ENCODE results near the gene REEP2. TPM values are rescaled to one million over a fixed set of nuclear protein-coding genes. Genes with fewer than 3 reads are reported as not detected.

Gene REEP2
- polyA plus RNA-seq, 1 donor from 2014 or later: 146 TPM

- peaks cover 20% of the 10 kb centered on the region for H3K79me2 ChIP-seq (replicated peaks; ENCODE audit: insufficient read depth, low read length)
- TF ChIP-seq EP300 (conservative IDR thresholded peaks at IDR 0.05; ENCODE audit: poor library complexity, severe bottlenecking) (no peak), REST (IDR thresholded peaks at IDR 0.05; ENCODE audit: borderline replicate concordance) (no peak), TAF1 (IDR thresholded peaks at IDR 0.05; ENCODE audit: low read depth) (no peak), CTCF (IDR thresholded peaks at IDR 0.05; ENCODE audit: poor library complexity, severe bottlenecking) (no peak), SMC3 (conservative IDR thresholded peaks at IDR 0.05; ENCODE audit: poor library complexity) (no peak), EZH2 (IDR thresholded peaks at IDR 0.05; ENCODE audit: borderline replicate concordance, insufficient read depth, low read length, poor library complexity, severe bottlenecking) (no peak)
- H4K20me1 ChIP-seq (ENCODE audit: insufficient read depth): no peaks in the 10 kb centered on the region
- H3F3A ChIP-seq (ENCODE audit: insufficient read depth, low read length, poor library complexity, severe bottlenecking): no peaks in the 10 kb centered on the region
- H3K9me3 ChIP-seq (ENCODE audit: low read length): no peaks in the 10 kb centered on the region
- H3K27ac ChIP-seq (ENCODE audit: low read length): no peak overlapping the region
- no peaks in the 10 kb centered on the region for H3K36me3 ChIP-seq (ENCODE audit: insufficient read depth, low read length)
- H3K4me3 ChIP-seq (ENCODE audit: low read length): peak overlapping the region; percentile 97
- no peak overlapping the region for H2AFZ ChIP-seq (ENCODE audit: low read depth, low read length)
- H3K9ac ChIP-seq (ENCODE audit: low read length): no peak overlapping the region
- H3K9me2 ChIP-seq (ENCODE audit: insufficient read depth, low read length): no peaks in the 10 kb centered on the region
- no peaks in the 10 kb centered on the region for H3K27me3 ChIP-seq (ENCODE audit: insufficient read depth, low read depth, low read length)
- no peak overlapping the region for H3K4me2 ChIP-seq (ENCODE audit: low read length)
These were observed 2.4 kb downstream of the REEP2 start for GRCh38 chr5:138441221-138441620.

- Histone ChIP-seq H3K9ac (ENCODE audit: low read length) (no peak overlapping the region), H3K27me3 (ENCODE audit: insufficient read depth, low read depth, low read length) (no peaks in the 10 kb centered on the region), H3K79me2 (replicated peaks; ENCODE audit: insufficient read depth, low read length) (peaks cover 18% of the 10 kb centered on the region), H3K9me2 (ENCODE audit: insufficient read depth, low read length) (no peaks in the 10 kb centered on the region), H3K9me3 (ENCODE audit: low read length) (no peaks in the 10 kb centered on the region), H3K36me3 (ENCODE audit: insufficient read depth, low read length) (no peaks in the 10 kb centered on the region), H4K20me1 (ENCODE audit: insufficient read depth) (no peaks in the 10 kb centered on the region), H2AFZ (ENCODE audit: low read depth, low read length) (no peak overlapping the region), H3K27ac (ENCODE audit: low read length) (no peak overlapping the region), H3K4me2 (ENCODE audit: low read length) (no peak overlapping the region), H3F3A (ENCODE audit: insufficient read depth, low read length, poor library complexity, severe bottlenecking) (peaks cover 3% of the 10 kb centered on the region), H3K4me3 (ENCODE audit: low read length) (no peak overlapping the region)
- TF ChIP-seq RAD21 (conservative IDR thresholded peaks at IDR 0.05) (no peak), EP300 (conservative IDR thresholded peaks at IDR 0.05; ENCODE audit: poor library complexity, severe bottlenecking) (no peak), SMC3 (conservative IDR thresholded peaks at IDR 0.05; ENCODE audit: poor library complexity) (no peak), EZH2 (IDR thresholded peaks at IDR 0.05; ENCODE audit: borderline replicate concordance, insufficient read depth, low read length, poor library complexity, severe bottlenecking) (no peak), TAF1 (IDR thresholded peaks at IDR 0.05; ENCODE audit: low read depth) (no peak)
These were observed 5.4 kb downstream of the REEP2 start for GRCh38 chr5:138444078-138444773.

Measured in neural cell (in vitro differentiated cells).